ENCODE data around the gene MRPS10.

Gene MRPS10

GRCh38 chr6:42158631-42159030 lies 59.0 kb downstream of the MRPS10 start:
- no peak for TF ChIP-seq CTCF (IDR thresholded peaks at IDR 0.05; ENCODE audit: low read length, missing control alignments)
- no peak for DNase-seq (ENCODE audit: low read depth)
- H3K4me3 ChIP-seq (replicated peaks; ENCODE audit: low read depth, low read length): no peak overlapping the region

DNA sequence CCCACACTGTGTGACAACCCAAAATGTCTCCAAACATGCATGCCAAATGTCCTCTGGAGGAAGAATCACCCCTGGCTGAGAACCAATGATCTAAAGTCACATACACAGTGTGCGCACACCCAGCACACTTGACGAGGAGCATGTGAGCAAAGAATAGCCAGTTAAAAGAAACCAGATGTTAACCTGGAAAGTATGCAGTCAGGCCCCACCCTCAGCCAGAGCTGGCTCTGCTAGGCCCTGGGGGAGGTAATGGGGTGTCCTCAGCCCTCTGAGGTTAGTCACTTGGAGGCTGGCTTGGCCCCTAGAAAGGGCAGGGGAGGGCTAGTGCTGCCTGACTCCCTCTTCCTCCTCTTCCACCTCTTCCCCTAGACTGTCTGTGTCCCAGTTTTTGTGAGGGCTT lies 59.6 kb downstream of the MRPS10 start:
- H3K4me3 ChIP-seq (replicated peaks; ENCODE audit: low read depth, low read length): no peak overlapping the region
- no peak for TF ChIP-seq CTCF (IDR thresholded peaks at IDR 0.05; ENCODE audit: low read length, missing control alignments)
- no peak for DNase-seq (ENCODE audit: low read depth)

Data from fibroblast of pulmonary artery (primary cell).